Hematopoietic multipotent progenitor cell treated with erythropoietin and hydrocortisone succinate and interleukin-3 and kit ligand, for 4 days (in vitro differentiated cells): ENCODE results near the gene MRPL12.

Experiments
- DNase-seq: peaks from one replicate; pipeline ENCODE4 v3.0.0-alpha.2; 2015

The MRPL12 gene

DNA sequence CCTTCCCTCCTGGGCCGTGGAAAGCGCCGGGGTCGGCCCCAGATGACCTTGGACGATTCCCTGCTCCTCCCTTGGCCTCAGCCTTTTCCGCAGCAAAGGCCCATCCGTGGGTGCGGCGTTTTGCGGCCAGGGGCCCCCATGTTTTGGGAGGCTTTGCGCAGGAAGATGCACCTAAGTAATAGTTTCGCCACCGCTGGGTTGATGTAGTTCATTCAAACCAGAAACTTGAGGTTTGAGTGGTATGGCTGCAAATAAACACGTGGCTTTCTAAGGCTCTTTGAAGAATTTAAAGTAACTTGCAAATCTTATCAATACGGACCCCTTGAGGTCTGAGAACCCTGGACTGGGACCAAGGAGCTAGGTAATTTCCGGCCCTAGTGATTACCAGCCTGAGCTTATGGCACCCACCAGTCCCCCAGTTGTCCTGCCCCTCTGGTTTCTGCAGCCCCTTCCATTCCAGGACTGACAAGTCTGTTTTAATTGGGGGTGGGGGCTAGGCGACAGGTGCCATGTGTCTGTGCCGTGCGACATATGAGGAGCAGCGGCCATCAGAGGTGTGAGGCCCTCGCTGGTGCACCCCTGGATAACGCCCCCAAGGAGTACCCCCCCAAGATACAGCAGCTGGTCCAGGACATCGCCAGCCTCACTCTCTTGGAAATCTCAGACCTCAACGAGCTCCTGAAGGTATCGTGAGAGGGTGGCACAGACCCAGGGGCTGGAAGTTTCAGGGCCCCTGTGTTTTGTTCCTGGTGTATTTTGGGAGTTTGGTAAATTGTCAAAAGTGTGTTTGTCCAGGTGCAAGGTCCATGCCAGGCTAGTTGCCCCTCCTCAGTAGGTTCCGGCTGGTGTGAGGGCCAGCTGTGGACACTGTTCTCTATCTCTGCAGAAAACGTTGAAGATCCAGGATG lies 834 bp downstream of the MRPL12 start:
- DNase-seq: no peak

DNA sequence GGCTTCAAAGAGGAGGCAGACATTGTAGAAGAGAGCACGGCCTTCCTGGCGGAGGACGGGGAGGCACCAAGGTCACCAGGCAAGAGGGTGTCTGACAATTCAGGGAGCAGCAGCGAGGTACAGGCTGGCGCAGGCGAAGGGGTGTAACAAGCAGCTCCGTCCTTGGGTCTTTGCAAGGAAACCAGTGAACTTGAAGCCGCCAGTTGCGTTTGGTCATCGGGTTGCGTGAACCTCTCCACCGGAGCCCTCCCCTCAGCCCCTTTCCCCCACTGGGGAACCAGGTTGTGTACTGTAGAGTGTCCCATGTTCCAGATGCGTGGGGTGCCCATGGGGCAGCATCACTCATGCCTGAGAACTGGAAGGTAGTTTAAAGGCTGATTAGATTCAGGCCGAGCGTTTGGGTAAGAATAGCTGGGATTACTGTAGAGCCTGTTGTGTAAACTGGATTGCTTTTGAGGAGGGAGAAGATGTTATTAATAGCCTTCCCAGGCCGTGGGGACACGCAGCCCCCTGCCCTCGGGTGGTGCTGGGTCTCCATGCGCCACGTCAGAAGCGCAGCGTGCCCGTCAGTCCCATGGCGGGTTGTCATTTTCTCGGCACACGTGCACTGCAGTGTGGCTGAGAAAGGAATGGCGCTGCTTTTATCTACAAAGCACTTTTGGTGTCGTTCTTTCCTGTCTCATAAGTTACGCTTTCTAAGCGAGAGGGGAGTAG lies 2.5 kb downstream of the MRPL12 start:
- DNase-seq: no peak

DNA sequence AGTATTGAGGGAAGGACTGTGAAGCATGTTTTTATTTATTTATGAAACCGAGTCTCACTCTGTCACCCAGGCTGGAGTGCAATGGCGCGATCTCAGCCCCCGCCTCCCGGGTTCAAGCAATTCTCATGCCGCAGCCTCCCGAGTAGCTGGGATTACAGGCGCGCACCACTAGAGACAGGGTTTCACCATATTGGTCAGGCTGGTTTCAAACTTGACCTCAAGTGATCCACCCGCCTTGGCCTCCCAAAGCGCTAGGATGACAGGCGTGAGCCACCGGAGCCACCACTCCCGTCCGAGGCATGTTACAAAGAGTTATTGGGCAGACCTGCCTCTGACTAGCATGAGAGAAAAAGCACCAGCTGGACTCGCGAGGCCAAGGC lies 3.1 kb downstream of the MRPL12 start:
- no peak for DNase-seq

DNA sequence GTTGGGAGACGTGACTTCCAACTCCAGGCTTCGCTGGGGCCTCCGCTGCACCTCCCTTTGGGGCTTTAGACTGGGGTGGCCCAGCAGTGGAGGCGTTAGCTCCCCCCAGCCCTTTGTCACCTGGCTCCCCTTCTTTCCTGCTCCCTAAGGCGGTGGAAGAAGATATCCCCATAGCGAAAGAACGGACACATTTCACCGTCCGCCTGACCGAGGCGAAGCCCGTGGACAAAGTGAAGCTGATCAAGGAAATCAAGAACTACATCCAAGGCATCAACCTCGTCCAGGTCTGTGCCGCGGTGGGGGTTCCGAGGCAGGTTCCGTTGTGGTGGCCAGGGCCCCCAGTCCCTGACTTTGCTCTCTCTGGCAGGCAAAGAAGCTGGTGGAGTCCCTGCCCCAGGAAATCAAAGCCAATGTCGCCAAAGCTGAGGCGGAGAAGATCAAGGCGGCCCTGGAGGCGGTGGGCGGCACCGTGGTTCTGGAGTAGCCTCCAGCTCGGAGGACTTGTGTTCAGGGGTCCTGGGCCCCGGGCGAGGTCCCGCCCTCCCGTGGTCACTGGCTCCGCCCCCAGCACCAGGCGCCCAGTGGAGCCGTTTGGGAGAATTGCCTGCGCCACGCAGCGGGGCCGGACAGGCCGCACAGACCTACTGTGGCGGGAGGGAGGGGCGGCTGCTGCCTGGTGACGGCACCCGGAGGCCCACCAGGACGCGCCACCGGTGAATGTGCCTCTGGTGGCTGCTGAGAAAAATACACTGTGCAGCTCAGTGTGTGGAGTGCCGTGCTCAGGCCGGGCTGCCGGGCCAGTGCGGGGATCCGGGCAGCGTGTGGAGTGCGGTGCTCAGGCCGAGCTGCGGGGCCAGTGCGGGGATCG lies 3.8 kb downstream of the MRPL12 start:
- peak; percentile 50 for DNase-seq

DNA sequence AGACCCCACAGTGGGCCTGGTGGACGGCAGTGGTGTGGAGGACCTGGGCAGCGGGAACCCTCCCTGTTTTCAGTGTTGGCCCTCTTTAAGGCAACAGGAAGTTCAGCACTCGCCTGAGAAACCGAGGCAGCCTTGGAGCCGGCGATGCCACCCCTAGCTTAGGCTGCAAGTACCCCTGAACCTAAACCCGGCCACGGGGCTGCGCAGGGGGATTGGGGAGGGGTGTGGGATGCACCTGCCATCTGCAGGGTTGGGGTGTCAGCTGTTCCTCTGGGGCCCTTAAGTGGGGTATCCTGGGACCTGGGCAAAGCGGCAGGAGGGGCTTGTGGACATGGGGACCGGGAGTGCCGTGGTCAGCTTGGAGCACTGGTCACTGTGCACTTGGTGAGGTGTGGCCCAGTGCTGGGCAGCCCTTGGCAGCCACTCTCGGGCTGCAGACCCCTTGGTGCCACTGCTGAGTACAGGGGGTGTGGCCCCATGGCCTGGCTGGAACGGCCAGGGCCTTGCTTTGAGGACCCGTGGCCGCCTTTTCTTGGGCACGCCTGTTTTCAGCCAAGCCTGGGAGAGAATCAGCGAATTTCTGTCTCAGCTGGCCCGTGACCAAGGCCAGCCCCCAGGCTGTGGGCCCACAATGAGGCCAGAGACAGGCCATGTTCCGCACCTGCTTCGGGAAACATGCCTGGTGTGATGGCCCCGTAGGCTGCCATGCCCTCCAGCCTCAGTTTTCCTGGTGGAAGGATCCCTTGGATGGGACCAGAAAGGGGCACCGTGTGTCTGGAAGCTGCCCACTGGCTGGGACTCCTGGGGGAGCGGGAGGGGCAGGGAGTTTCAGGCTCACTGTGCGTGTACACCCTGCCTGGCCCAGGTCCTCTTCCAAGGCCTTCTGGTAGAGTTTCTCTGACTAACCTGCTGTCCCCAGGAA lies 4.8 kb downstream of the MRPL12 start:
- DNase-seq: no peak

DNA sequence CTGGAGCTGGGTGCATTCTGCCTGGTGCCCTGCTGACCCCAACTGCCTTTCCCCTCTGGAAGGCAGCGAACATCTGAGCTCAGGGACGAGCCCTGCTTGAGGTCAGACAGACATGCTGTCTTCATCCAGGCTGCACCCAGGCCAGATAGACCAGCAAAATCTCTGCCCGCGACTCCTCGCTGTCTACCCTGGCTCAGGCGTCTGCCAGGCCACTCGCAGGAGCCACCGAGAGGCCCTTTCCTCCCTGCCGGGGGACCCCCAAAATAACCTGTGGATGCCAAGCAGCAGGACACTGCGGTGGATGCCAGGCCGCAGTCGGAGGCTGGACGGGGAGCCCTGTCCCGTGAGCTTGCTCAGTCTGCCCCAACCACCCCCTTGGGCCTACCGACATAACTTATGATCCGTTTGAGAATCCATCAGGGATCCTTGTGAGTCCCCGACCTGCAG lies 5.6 kb downstream of the MRPL12 start:
- DNase-seq: no peak

DNA sequence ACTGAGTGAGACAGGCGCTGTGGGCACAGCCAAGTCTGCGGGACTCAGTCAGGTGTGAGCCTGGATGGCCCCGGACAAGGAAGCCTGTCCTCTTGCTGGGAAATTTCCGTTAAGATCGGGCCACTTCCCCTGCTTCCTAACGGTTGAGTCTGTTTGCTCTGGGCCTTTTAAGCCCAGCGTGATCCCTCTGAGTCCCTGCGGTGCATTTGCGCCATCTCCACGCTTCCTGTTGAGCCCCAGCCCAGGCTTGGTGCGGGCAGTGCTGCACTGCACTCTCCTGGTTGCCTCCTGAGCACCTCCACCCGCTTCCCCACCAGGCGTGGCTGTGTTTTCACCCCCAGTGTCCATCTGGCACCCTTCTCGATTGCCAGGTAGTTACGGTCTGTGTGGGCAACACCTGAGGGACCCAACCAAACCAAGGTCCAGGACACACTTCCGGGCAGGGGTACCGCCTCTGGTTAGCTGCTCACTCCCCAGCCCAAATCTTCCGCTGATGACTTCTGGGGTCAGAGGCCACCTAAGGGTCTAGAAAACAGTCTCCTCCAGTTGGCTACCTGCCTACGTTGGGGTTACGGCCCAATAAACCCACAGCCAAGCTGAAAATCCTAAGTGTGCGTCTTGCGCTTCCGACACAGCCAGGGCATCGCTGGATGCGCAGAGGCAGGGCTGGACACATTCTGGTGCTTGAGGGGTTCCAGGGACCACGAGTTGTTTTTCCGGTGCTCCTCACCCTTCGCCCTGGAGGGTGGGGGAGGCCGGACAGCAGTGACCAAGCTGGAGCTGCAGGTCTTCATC lies 7.5 kb downstream of the MRPL12 start:
- DNase-seq: peak; percentile 82

DNA sequence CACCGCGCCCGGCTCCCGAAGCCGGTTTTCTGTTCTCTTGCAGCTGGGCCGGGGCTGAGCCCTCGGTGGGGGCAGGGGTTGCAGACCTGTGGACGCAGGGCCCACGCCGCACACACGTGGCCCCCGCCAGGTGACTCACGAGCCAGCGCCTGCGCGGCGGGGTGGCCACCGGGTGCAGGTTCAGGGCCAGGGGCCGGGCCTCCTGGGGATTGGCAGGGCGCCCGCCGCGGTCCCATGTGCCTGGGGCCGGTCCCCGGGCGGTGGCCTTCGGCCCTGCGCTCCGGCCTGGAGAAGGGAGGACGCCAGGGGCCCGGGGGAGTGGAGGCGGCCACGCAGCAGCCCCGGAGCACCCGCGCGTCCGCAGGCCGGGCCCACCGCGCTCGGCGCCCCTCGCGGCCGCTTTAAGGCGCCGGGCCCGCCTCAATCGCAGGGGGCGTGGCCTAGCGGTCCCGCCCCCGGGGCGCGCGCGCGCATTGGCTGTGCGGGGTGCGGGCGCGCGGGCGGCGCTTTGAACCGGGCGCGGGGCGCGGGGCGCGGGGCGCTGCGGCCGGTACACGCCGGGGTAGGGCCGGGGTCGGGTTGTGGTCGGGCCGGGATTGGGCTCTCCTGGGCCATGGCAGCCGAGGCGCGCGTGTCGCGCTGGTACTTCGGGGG lies 8.8 kb downstream of the MRPL12 start, which contains the start of gene SLC25A10:
Gene SLC25A10, plus strand, starts transcription at position 471 of the 654 bp plus-strand sequence. Its CDS starts 143 bp downstream, at position 614.
- peak; percentile 90 for DNase-seq

DNA sequence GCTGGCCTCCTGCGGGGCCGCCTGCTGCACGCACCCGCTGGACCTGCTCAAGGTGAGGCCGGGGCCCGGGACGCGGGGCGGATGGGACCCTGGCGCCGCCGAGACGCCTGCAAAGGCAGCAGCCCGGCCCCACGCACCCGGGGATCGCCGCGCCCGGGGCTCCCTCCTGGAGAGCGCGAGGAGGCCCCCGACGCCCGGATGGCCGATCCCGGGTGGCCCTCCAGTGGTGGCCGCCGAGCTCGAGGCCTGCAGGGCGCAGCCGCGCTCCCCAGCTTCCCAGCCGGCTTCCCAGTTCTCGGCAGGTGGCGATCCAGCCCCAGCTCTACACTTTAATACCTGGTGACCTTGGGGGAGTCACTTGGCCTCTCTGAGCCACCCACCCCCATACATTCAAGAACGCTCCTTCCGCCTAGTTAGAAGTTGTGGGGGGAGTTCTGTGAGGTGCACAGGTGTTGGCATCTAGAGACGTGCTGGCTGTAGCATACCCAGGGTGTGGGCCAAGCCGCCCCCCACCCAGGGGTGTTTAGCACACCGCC lies 9.4 kb downstream of the MRPL12 start:
- DNase-seq: peak; percentile 54

DNA sequence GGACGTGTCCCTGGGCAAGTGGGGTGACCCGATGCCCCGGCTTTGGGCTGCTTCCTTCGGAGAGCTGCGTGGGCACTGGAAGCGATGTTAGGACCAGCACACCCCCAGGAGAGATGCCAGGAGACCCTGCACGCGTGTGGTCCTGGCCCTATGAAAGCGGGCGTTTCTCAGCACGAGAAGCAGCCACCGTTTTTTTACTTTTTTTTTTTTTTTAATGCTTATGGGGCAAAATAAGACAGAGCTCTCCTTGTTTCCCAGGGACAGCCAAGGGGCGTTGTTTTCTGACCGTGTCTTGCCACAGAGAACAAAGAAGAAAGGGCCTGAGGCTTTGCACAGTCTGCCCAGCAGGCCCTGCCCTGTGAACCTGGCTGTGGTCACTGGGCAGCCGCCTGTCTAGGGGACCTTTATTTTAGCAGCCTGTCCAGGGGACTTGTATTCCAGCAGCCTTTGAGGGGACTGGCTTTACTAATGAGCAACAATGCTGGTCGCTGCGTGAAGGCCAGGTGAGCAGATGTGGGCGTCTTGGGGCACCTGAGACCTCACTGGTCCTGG lies 9.9 kb downstream of the MRPL12 start:
- DNase-seq: peak; percentile 13

DNA sequence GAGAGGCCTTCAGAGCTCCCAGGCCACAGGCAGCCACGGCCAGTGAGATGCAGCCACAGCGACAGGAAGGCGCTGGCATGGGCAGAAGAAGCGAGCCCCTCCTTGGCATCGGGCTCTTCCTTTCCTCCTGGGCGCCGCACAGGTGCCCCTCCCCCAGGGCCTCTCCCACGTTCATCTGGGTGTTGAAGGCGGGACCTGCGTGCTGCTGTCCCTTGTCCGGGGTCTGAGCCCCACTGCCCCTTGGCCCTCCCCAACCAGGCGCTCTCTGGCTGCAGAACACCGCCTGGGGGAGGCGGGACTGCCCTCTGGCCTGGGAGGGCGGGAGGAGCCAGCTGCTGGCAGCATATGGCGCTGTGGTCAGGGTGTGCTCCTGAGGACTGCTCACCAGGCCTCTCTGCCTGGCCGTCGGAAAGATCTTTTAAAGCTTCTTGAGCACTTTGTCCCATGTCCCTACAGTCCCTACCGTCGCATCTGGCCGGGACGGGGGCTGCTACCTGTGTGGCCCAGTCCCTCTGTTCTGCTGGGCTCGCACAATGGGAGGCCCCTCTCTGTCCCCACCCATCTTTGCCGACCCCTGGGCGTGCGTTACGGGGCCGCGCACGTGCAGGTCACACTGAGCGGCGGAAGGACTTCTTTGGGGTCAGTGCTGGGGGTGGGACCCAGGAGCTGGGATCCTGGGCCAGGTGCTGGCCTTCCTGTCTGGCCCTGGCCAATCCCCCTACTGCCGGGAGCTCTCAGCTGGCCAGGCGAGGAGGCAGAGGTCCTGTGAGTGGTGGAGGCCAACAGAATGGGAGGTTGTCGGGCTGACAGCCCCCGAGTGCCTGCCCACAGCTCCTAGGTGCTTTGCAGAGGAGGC lies 10.6 kb downstream of the MRPL12 start:
- DNase-seq: peak; percentile 60

DNA sequence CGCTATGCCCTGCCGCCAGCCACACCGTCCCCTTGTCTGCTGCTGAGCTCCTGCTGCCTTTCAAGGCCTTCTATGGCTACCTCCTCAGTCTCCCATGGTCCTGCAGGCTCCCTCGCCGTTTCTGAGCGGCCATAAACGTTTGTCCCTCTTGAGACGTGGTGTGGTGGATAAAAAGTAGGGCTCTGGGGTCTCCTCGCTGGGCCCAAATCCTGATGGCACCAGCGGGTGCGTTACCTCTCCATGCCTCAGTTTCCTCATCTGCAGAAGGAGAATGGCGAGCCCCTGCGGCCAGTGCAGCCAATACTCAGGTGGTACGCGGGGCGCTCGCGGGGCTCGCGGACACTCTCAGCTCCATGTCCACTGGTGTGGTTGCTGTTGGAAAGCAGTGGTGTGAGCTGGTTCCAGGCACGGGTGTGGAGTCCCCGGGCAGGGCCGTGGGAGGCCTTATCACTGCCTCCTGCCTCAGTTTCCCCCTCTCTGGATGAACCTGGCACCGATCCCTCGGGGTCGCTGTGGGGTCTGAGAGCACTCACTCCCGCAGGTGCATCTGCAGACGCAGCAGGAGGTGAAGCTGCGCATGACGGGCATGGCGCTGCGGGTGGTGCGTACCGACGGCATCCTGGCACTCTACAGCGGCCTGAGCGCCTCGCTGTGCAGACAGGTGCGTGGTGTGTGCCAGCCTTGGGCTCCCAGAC lies 11.4 kb downstream of the MRPL12 start:
- no peak for DNase-seq

DNA sequence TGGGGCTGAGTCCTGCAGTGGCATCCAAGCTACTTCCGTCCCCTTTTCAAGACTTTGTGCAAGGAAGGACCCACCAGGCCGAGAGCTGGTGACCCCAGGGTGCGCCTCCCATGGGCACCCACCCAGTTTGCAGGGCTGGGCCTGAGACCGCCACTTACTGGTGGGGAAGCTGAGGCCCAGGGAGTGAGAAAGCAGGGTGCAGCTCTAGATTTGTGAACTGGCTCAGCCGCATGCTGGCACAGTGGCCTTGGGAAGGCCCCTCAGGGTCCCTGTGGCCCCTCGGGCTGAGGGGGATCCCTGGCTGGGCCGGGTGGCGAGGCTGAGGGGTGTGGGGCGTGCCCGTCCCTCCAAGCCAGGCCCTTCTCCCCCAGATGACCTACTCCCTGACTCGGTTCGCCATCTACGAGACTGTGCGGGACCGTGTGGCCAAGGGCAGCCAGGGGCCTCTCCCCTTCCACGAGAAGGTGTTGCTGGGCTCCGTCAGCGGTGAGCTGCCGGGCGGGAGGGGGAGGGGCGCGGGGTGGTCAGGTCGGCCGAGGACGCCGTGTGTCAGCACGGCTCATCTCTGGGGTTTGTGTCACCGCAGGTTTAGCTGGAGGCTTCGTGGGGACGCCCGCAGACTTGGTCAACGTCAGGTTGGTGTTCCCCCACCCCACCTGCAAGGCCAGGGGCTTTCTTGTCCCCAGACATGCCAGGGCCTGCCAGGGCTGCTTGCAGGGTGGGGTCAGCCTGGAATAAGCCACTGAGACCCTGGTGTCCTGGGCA lies 12.1 kb downstream of the MRPL12 start:
- DNase-seq: no peak

DNA sequence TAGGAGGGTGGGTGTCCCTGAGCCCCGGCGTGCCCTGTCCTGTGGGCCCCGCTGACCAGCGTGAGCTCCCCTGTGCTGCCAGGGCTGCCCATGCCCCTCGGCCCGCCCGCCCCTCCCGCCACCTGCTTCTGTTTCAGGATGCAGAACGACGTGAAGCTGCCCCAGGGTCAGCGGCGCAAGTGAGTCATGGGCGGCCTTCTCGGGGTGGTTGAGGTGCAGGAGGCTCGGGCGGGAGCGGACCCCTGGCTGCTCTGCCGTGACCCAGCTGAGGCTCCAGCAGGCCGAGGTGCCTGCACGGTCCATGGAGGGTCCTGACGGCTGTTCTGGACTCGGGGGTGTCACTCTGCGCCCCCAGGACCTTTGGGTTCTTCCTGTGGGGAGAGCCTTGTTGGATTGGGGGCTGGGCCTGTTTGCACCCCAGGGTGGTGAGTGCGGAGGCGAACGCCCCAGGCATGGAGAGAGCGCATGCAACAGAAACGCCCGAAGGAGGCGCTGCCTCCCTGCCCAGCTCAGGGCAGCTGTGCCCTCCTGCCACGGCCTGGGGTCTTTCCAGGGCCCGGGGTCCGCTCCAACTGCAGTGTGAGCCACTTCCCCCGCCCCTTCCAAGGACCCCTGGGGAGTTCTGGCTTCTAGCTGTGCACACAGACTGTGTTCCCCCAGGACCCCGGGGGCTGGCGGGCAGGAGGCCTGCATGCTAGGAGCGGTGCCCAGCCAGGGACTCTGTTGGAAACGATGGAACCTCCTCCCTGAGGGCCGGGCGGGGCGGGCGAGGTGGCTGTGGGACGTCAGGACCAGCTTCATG lies 12.9 kb downstream of the MRPL12 start:
- no peak for DNase-seq

DNA sequence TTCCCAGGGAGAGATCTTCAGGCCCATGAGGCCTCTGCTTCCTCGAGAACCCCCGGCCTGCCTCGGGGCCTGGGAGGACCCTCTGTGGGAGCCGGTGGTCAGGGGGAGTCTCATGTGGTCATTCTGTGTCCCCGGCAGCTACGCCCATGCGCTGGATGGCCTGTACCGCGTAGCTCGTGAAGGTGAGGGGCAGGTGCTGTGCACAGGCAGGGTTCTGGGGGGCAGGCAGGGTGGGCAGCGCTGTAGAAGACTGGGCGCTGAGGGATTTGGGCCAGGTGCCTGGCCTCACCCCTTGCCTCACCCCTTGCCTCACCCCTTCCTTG lies 13.5 kb downstream of the MRPL12 start:
- no peak for DNase-seq

DNA sequence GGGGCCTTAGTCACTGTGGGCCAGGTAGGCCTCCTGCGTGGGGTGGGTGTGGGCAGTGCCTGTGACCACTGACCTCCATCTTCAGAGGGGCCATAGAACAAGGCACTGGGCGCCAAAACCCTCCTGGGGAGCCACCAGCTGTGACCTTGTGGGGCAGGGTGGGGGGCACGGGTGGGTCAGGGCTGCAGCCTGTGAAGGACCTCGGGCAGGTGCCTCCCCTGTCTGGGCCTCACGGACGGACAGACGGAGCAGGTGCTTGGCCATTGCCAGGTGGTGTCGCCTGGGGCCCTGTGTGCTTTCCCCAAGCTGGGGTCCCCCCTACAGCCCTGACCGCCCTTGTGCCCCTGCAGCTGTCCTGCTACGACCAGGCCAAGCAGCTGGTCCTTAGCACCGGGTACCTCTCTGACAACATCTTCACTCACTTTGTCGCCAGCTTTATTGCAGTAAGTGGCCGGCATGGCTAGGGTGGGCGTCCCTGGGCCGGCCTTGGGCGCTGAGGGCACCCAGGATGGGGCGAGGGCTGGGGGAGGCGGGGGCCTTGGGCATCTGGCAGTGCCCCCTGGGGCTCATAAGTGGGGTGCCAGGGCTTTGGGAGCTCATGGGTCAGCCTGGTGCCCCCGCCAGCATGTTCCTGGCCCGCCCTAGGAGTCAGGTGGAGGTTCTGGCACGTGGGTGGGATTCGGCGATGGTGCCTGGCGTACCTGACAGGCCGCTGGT lies 14.0 kb downstream of the MRPL12 start:
- DNase-seq: no peak
